Esophagus squamous epithelium (tissue), 5 donors: ENCODE results near the gene MED13L. TPM values are rescaled to one million over a fixed set of nuclear protein-coding genes. Genes with fewer than 3 reads are reported as not detected.

ENCODE experiments used
- DNase-seq: peaks from one replicate; lab custom pipeline; 2025; lab: John Stamatoyannopoulos, UW
- H3K27ac ChIP-seq, 4 donors: fragments of 200-600 bp; sonication (generic); one replicate each; pipeline ENCODE4 v1.5.1; 2016 to 2019; ENCODE audit warnings: mild to moderate bottlenecking in 1 of 4
- H3K27me3 ChIP-seq, 4 donors: fragments of 200-600 bp; sonication (generic); 1 replicate in 3 of 4; 2 replicates in 1 of 4; pipeline versions ENCODE4 v1.5.1 to v1.6.0; 2017 to 2021; ENCODE audit warnings: antibody characterized with exemption in 1 of 4
- H3K36me3 ChIP-seq, 3 donors: fragments of 200-600 bp; sonication (generic); one replicate each; pipeline ENCODE4 v1.5.1; 2016 to 2019
- H3K4me1 ChIP-seq, 3 donors: fragments of 200-600 bp; sonication (generic); one replicate each; pipeline ENCODE4 v1.5.1; 2017 to 2019
- H3K4me3 ChIP-seq, 4 donors: fragments of 200-600 bp; sonication (generic); 1 replicate in 3 of 4; 2 replicates in 1 of 4; pipeline ENCODE4 v1.5.1; 2016 to 2019; ENCODE audit warnings: mild to moderate bottlenecking in 2 of 4, moderate library complexity in 1 of 4
- H3K9me3 ChIP-seq, 3 donors: fragments of 200-600 bp; sonication (generic); one replicate each; pipeline ENCODE4 v1.5.1; 2016 to 2019
- CTCF ChIP-seq, 6 experiments: fragments of 450-650 bp in 4 of 6; fragments of 200-600 bp in 2 of 6; sonication (generic) in 2 of 6; IDR thresholded peaks; one replicate each; pipeline ENCODE4 v1.5.1; 2016 to 2019; ENCODE audit warnings: antibody characterized with exemption in 6 of 6, mild to moderate bottlenecking in 4 of 6, moderate library complexity in 4 of 6
- POLR2A ChIP-seq, 4 donors: fragments of 450-650 bp; IDR thresholded peaks; one replicate each; pipeline ENCODE4 v1.6.1; 2017; ENCODE audit warnings: antibody characterized with exemption in 4 of 4, mild to moderate bottlenecking in 4 of 4, moderate library complexity in 3 of 4
- WGBS, 2 donors: methylation state at CpG; one replicate each; pipeline ENCODE4 v1.1.5; 2018; 5-methylcytosine and 5-hydroxymethylcytosine counted together
- intact Hi-C: fragments of 100-400 bp; cut with DNase I; formaldehyde crosslinking; loops from one replicate; pipeline ENCODE4 v1.15.0; 2022
- total RNA-seq, 4 donors: library from RNA; depleted of rRNA; stranded (reverse); fragments of >200 nt; gene quantifications; one replicate each; pipeline ENCODE4 v1.1.0, GENCODE V29; 2016
- donor health status: DM: yes; HTN: yes; CAD: no.

MED13L gene
- total RNA-seq, 4 donors from 2014 or later, result 52.2 to 137 (median 62.1) TPM

- H3K4me3 ChIP-seq, result no peak overlapping the region
- peaks cover 0 to 52% (median 4%) of the 10 kb centered on the region in 3 donors for H3K4me1 ChIP-seq
These were observed 61.3 kb downstream of the MED13L start for GRCh38 chr12:116216022-116216756.

GRCh38 chr12:116215023-116215422 is 62.5 kb downstream of the MED13L start:
- Histone ChIP-seq H3K27me3 (no peaks in the 10 kb centered on the region), H3K4me3 (no peak overlapping the region), H3K27ac (no peak overlapping the region), H3K36me3 (no peaks in the 10 kb centered on the region), H3K9me3 (no peaks in the 10 kb centered on the region), H3K4me1 (peaks cover 0 to 62% (median 7%) of the 10 kb centered on the region in 3 donors)
- WGBS, 2 donors, result 75 to 80% methylated on average over 1 of the region's 1 CpG
- intact Hi-C loops, result no loop called here
- DNase-seq, result no peak
- no peak for TF ChIP-seq POLR2A (IDR thresholded peaks at IDR 0.05)
- no peak for TF ChIP-seq CTCF (IDR thresholded peaks at IDR 0.05)

More at GRCh38 chr12:116216022-116216756, 61.3 kb downstream of the MED13L start:
- Histone ChIP-seq H3K27ac (no peak overlapping the region), H3K36me3 (no peaks in the 10 kb centered on the region), H3K9me3 (no peaks in the 10 kb centered on the region), H3K27me3 (no peaks in the 10 kb centered on the region)
- DNase-seq, result no peak
- intact Hi-C loops, result no loop called here
- no peak for TF ChIP-seq POLR2A (IDR thresholded peaks at IDR 0.05)
- TF ChIP-seq CTCF (IDR thresholded peaks at IDR 0.05), result no peak
- WGBS, 2 donors, result 87 to 93% methylated on average over 5 of the region's 5 CpGs

- H3K27ac ChIP-seq, result no peak overlapping the region
- peaks cover 0 to 70% (median 13%) of the 10 kb centered on the region in 3 donors for H3K4me1 ChIP-seq
- WGBS, 2 donors, result 80 to 87% methylated on average over 4 of the region's 4 CpGs
- intact Hi-C loops, result no loop called here
- no peaks in the 10 kb centered on the region for H3K36me3 ChIP-seq
- no peak overlapping the region for H3K4me3 ChIP-seq
- TF ChIP-seq CTCF (IDR thresholded peaks at IDR 0.05) (no peak), POLR2A (IDR thresholded peaks at IDR 0.05) (no peak)
- no peaks in the 10 kb centered on the region for H3K27me3 ChIP-seq
- DNase-seq, result no peak
- no peaks in the 10 kb centered on the region for H3K9me3 ChIP-seq
These were observed 63.5 kb downstream of the MED13L start for GRCh38 chr12:116213885-116214527.

- DNase-seq, result no peak
- intact Hi-C loops, result no loop called here
- Histone ChIP-seq H3K36me3 (no peaks in the 10 kb centered on the region), H3K27ac (no peak overlapping the region), H3K27me3 (no peaks in the 10 kb centered on the region), H3K4me1 (peaks cover 0 to 60% (median 13%) of the 10 kb centered on the region in 3 donors), H3K4me3 (no peak overlapping the region), H3K9me3 (no peaks in the 10 kb centered on the region)
- TF ChIP-seq CTCF (IDR thresholded peaks at IDR 0.05) (no peak), POLR2A (IDR thresholded peaks at IDR 0.05) (no peak)
- WGBS, 2 donors, result 52 to 82% methylated on average over 4 of the region's 4 CpGs
These were observed 64.5 kb downstream of the MED13L start for GRCh38 chr12:116213014-116213413.

GRCh38 chr12:116210762-116211161 is 66.7 kb downstream of the MED13L start:
- H3K36me3 ChIP-seq, result no peaks in the 10 kb centered on the region

More at GRCh38 chr12:116210762-116211161, 66.7 kb downstream of the MED13L start:
- H3K4me3 ChIP-seq, result no peak overlapping the region
- no peaks in the 10 kb centered on the region for H3K9me3 ChIP-seq
- no peak overlapping the region for H3K27ac ChIP-seq
- intact Hi-C loops, result no loop called here
- WGBS, 2 donors, result 72 to 73% methylated on average over 4 of the region's 4 CpGs
- no peak for DNase-seq
- TF ChIP-seq CTCF (IDR thresholded peaks at IDR 0.05), result no peak
- TF ChIP-seq POLR2A (IDR thresholded peaks at IDR 0.05), result no peak
- no peaks in the 10 kb centered on the region for H3K27me3 ChIP-seq
- H3K4me1 ChIP-seq, result peaks cover 0 to 48% (median 9%) of the 10 kb centered on the region in 3 donors
